K562 treated with DMSO at 1 percent for 12 hours (cell line): ENCODE measurements around the gene TBX4. TPM values are rescaled to one million over a fixed set of nuclear protein-coding genes. Genes with fewer than 3 reads are reported as not detected.

Experiments used
- total RNA-seq: library from RNA; unstranded; fragments of 300-600 nt; gene quantifications from 2 replicates; pipeline ENCODE4 v1.2.3, GENCODE V29; 2022; ENCODE audit not compliant: insufficient read depth

The TBX4 gene
- not detected in 2 replicates for total RNA-seq

DNA sequence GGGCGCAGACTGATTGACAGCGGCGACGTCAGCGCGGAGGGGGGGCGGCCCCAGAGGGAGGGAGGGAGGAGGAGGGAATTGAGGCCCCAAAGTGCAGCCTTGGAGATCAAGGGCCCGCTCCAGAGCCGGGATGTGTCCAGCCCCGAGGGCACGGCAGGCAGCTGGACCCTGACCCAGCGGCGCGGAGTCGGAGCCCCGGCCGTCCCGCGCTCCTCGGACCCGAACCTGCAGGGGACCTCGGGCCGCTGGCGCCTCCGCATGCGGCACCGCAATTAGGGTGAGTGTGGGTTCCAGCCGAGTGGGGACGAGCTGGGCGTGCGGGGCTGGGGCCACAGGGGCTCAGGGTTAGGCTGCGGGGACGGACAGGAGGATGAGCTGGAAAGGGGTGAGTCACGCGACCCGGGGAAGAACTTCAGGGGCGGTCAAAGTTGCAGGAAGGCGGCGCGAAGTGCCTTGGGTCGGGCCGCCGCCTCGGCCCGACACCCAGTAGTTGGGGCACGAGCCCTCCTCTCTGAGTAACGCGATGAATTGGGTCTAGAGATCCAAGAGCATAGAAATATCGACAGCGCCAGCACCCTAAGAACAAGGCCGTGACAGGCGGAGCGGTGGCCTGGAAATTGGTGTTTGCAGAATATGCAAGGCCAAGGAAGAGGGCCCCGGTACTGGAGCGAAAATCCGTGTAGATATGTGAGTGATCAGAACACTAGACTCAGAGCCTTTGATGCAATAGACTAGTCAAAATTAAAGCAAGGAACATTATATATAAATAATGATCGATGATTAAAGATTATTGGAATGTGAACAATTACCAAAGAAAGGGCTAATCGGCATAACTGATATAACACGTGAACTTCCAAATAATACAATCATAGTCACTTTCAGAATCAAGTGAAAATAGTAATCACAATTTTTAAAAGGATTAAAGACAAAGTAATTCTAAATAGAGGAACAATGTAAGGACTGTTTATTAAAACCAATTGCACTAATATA lies at the start of gene TBX4:
Gene TBX4 (plus strand): TSS at position 122 of the 990 bp plus-strand sequence. CDS start 4,069 bp downstream, outside the sequence.

Other genes starting within 250 kb of the TBX4 start
- gene TBX2, start 52.6 kb upstream of the TBX4 start, total RNA-seq, result not detected in 2 replicates
- gene NACA2, start 138.8 kb downstream of the TBX4 start, total RNA-seq, result not detected in 2 replicates